PFSK-1 (cell line): ENCODE results near the gene UGT1A10.
"Not testable (repeated sequence)": the region's sequence is repeated elsewhere in the genome, so short reads cannot be mapped to it uniquely, and the experiment has no call there.

ENCODE experiments used
- FOXP2 ChIP-seq: optimal IDR thresholded peaks from 2 replicates; pipeline ENCODE3; 2011; ENCODE audit warnings: borderline replicate concordance, control low read depth, inconsistent platforms; ENCODE audit not compliant: insufficient read depth; ENCODE audit errors: extremely low read length, extremely low read depth
- POLR2AphosphoS5 ChIP-seq: IDR thresholded peaks from 2 replicates; pipeline ENCODE4 v1.6.1; 2012; ENCODE audit warnings: low read depth, mild to moderate bottlenecking, control low read depth, low read length, moderate library complexity
- REST ChIP-seq, 2 experiments: IDR thresholded peaks; 2 replicates each; pipeline versions ENCODE4 v1.6.1 to v1.8.0; 2011 to 2012; ENCODE audit warnings: low read depth in 2 of 2, low read length in 2 of 2, control low read depth in 1 of 2, inconsistent platforms in 1 of 2, mild to moderate bottlenecking in 1 of 2, moderate library complexity in 1 of 2; ENCODE audit not compliant: insufficient read depth in 1 of 2
- SIN3A ChIP-seq: IDR thresholded peaks from 2 replicates; pipeline ENCODE4 v1.6.1; 2012; ENCODE audit warnings: mild to moderate bottlenecking, low read length, moderate library complexity, borderline replicate concordance; ENCODE audit not compliant: insufficient read depth
- TAF1 ChIP-seq: IDR thresholded peaks from 2 replicates; pipeline ENCODE4 v1.6.1; 2012; ENCODE audit warnings: low read length, control low read depth, borderline replicate concordance; ENCODE audit not compliant: insufficient read depth

The UGT1A10 gene

GRCh38 chr2:233611284-233611683 is 25.0 kb upstream of the UGT1A10 start:
- TF ChIP-seq FOXP2 (no peak), TAF1 (no peak), REST (IDR thresholded peaks at IDR 0.05; ENCODE audit: insufficient read depth in 1 of 2, low read depth in 2 of 2, low read length in 2 of 2) (no peak), POLR2AphosphoS5 (no peak), SIN3A (no peak)

GRCh38 chr2:233617476-233617875 is 18.8 kb upstream of the UGT1A10 start, which contains the start of gene UGT1A8:
Gene UGT1A8, plus strand, starts transcription at chr2:233617633. Its CDS starts 75 bp downstream, at chr2:233617708.
- TF ChIP-seq POLR2AphosphoS5, FOXP2, SIN3A: not testable (repeated sequence)

GRCh38 chr2:233620204-233620603 is 16.0 kb upstream of the UGT1A10 start:
- TF ChIP-seq SIN3A: no peak
- TF ChIP-seq REST (IDR thresholded peaks at IDR 0.05; ENCODE audit: insufficient read depth in 1 of 2, low read depth in 2 of 2, low read length in 2 of 2): no peak
- no peak for TF ChIP-seq FOXP2
- no peak for TF ChIP-seq POLR2AphosphoS5
- no peak for TF ChIP-seq TAF1

GRCh38 chr2:233627331-233628025 is 8.8 kb upstream of the UGT1A10 start:
- TF ChIP-seq FOXP2: no peak
- no peak for TF ChIP-seq POLR2AphosphoS5
- TF ChIP-seq SIN3A: no peak
- TF ChIP-seq REST (IDR thresholded peaks at IDR 0.05; ENCODE audit: insufficient read depth in 1 of 2, low read depth in 2 of 2, low read length in 2 of 2): no peak
- no peak for TF ChIP-seq TAF1

GRCh38 chr2:233638836-233639235 is 2.6 kb downstream of the UGT1A10 start:
- TF ChIP-seq SIN3A (no peak), TAF1 (no peak), POLR2AphosphoS5 (no peak), FOXP2 (no peak)

GRCh38 chr2:233639860-233640259 is 3.6 kb downstream of the UGT1A10 start:
- TF ChIP-seq POLR2AphosphoS5: no peak
- TF ChIP-seq REST (IDR thresholded peaks at IDR 0.05; ENCODE audit: insufficient read depth in 1 of 2, low read depth in 2 of 2, low read length in 2 of 2): no peak
- no peak for TF ChIP-seq TAF1
- TF ChIP-seq FOXP2: no peak
- no peak for TF ChIP-seq SIN3A
